H1 (cell line): ENCODE measurements around the gene SHISA6. TPM values are rescaled to one million over a fixed set of nuclear protein-coding genes. Genes with fewer than 3 reads are reported as not detected.

Experiments
- CTCF ChIA-PET: fragments of 300-600 bp; sonication (Branson Sonifier 250); formaldehyde crosslinking; loops from one replicate; lab custom pipeline; 2021; ENCODE audit not compliant: partially characterized antibody; lab: Charles Lee
- POLR2A ChIA-PET: fragments of 300-600 bp; sonication (Branson Sonifier 250); formaldehyde crosslinking; loops from one replicate; lab custom pipeline; 2021; ENCODE audit warnings: inconsistent platforms; ENCODE audit not compliant: partially characterized antibody; lab: Charles Lee
- DNase-seq, 2 experiments: peaks; one replicate each; pipeline versions ENCODE4 v3.0.0 to v3.0.0-alpha.2; 2010 to 2022; ENCODE audit warnings: low spot score in 2 of 2, low read depth in 1 of 2, mixed read lengths in 1 of 2
- FAIRE-seq: peaks from 2 replicates; lab custom pipeline; 2011; peaks lifted over from hg19 to GRCh38; lab: Jason Lieb, UNC
- H2AFZ ChIP-seq: 2 replicates; pipeline ENCODE4 v1.8.1; 2012; ENCODE audit warnings: low read length, inconsistent platforms
- H2AK5ac ChIP-seq: 2 replicates; pipeline ENCODE4 v1.6.1; 2013; ENCODE audit warnings: low read depth, low read length
- H2BK120ac ChIP-seq: replicated peaks from 2 replicates; pipeline ENCODE3; 2013; ENCODE audit warnings: low read depth, low read length, inconsistent platforms
- H2BK12ac ChIP-seq: 2 replicates; pipeline ENCODE4 v1.6.1; 2013; ENCODE audit warnings: low read depth, low read length
- H2BK15ac ChIP-seq: 2 replicates; pipeline ENCODE4 v1.6.1; 2013; ENCODE audit warnings: low read length
- H2BK20ac ChIP-seq: 2 replicates; pipeline ENCODE4 v1.6.1; 2013; ENCODE audit warnings: low read length
- H2BK5ac ChIP-seq: 2 replicates; pipeline ENCODE4 v1.6.1; 2013; ENCODE audit warnings: low read depth, low read length
- H3K14ac ChIP-seq: 2 replicates; pipeline ENCODE4 v1.6.1; 2013; ENCODE audit warnings: inconsistent platforms; ENCODE audit not compliant: insufficient read length
- H3K18ac ChIP-seq: 2 replicates; pipeline ENCODE4 v1.6.1; 2013; ENCODE audit warnings: low read length; ENCODE audit errors: extremely low read depth
- H3K23ac ChIP-seq: 2 replicates; pipeline ENCODE4 v1.6.1; 2013; ENCODE audit warnings: inconsistent platforms; ENCODE audit not compliant: insufficient read length
- H3K23me2 ChIP-seq: 2 replicates; pipeline ENCODE4 v1.6.1; 2013; ENCODE audit warnings: low read depth, low read length
- H3K27ac ChIP-seq: 2 replicates; pipeline ENCODE4 v1.6.1; 2011; ENCODE audit warnings: low read depth, low read length, inconsistent platforms
- H3K27me3 ChIP-seq, 4 experiments: replicated peaks in 1 of 4; 1 replicate in 1 of 4; 2 replicates in 3 of 4; pipeline versions ENCODE4 v1.6.1 to v1.8.1; 2011 to 2013; ENCODE audit warnings: low read length in 3 of 4, mild to moderate bottlenecking in 3 of 4, inconsistent platforms in 2 of 4, mixed read lengths in 2 of 4, moderate library complexity in 1 of 4; ENCODE audit not compliant: control insufficient read depth in 3 of 4, insufficient read depth in 3 of 4; ENCODE audit errors: extremely low read depth in 1 of 4
- H3K36me3 ChIP-seq, 4 experiments: 2 replicates each; pipeline versions ENCODE4 v1.6.1 to v1.8.1; 2011 to 2013; ENCODE audit warnings: mild to moderate bottlenecking in 4 of 4, low read length in 3 of 4, moderate library complexity in 2 of 4, control low read depth in 1 of 4, inconsistent platforms in 1 of 4; ENCODE audit not compliant: insufficient read depth in 4 of 4, control insufficient read depth in 2 of 4
- H3K4ac ChIP-seq: replicated peaks from 2 replicates; pipeline ENCODE3; 2013; ENCODE audit warnings: low read length, low read depth, mixed read lengths, inconsistent platforms; ENCODE audit not compliant: insufficient read length
- H3K4me1 ChIP-seq, 4 experiments: replicated peaks in 1 of 4; 1 replicate in 1 of 4; 2 replicates in 3 of 4; pipeline versions ENCODE4 v1.6.1 to v1.8.1; 2011 to 2013; ENCODE audit warnings: low read length in 3 of 4, inconsistent platforms in 2 of 4, mixed read lengths in 1 of 4; ENCODE audit not compliant: insufficient read depth in 4 of 4, control insufficient read depth in 3 of 4
- H3K4me2 ChIP-seq, 2 experiments: 2 replicates each; pipeline versions ENCODE4 v1.6.1 to v1.8.1; 2011 to 2013; ENCODE audit warnings: low read depth in 2 of 2, low read length in 2 of 2, control low read depth in 1 of 2, inconsistent platforms in 1 of 2, mild to moderate bottlenecking in 1 of 2; ENCODE audit not compliant: insufficient read depth in 1 of 2
- H3K4me3 ChIP-seq, 4 experiments: fragments of 200-600, 300-600 bp in 1 of 4; sonication (generic), shearing (Covaris generic), sonication (Bioruptor Twin) in 1 of 4; 2 replicates each; pipeline versions ENCODE4 v1.5.1 to v1.8.1; 2011 to 2016; ENCODE audit warnings: low read length in 4 of 4, low read depth in 3 of 4, control low read depth in 2 of 4, inconsistent platforms in 2 of 4, mild to moderate bottlenecking in 2 of 4, mixed read lengths in 1 of 4, moderate library complexity in 1 of 4; ENCODE audit not compliant: insufficient read depth in 2 of 4; ENCODE audit errors: extremely low read depth in 1 of 4
- H3K56ac ChIP-seq: replicated peaks from 2 replicates; pipeline ENCODE3; 2013; ENCODE audit warnings: low read depth, mild to moderate bottlenecking, mixed read lengths, low read length, inconsistent platforms; ENCODE audit not compliant: insufficient read length
- H3K79me1 ChIP-seq: 2 replicates; pipeline ENCODE4 v1.6.1; 2013; ENCODE audit warnings: low read depth, low read length, control low read depth
- H3K79me2 ChIP-seq, 2 experiments: 2 replicates each; pipeline versions ENCODE4 v1.6.1 to v1.8.1; 2012 to 2013; ENCODE audit warnings: low read length in 2 of 2, mild to moderate bottlenecking in 2 of 2, inconsistent platforms in 1 of 2; ENCODE audit not compliant: insufficient read depth in 2 of 2, control insufficient read depth in 1 of 2
- H3K9ac ChIP-seq, 4 experiments: replicated peaks in 1 of 4; 1 replicate in 1 of 4; 2 replicates in 3 of 4; pipeline versions ENCODE4 v1.6.1 to v1.8.1; 2011 to 2013; ENCODE audit warnings: low read depth in 3 of 4, low read length in 3 of 4, control low read depth in 2 of 4, mild to moderate bottlenecking in 2 of 4, moderate library complexity in 2 of 4, inconsistent platforms in 1 of 4; ENCODE audit errors: extremely low read depth in 1 of 4
- H3K9me3 ChIP-seq, 2 experiments: 2 replicates each; pipeline versions ENCODE4 v1.6.1 to v1.8.1; 2012 to 2013; ENCODE audit warnings: mild to moderate bottlenecking in 2 of 2, moderate library complexity in 2 of 2, control low read depth in 1 of 2, inconsistent platforms in 1 of 2, low read depth in 1 of 2, low read length in 1 of 2, mixed read lengths in 1 of 2; ENCODE audit not compliant: insufficient read depth in 2 of 2
- H4K20me1 ChIP-seq, 2 experiments: replicated peaks in 1 of 2; 2 replicates each; pipeline versions ENCODE3 to v1.8.1; 2011 to 2013; ENCODE audit warnings: inconsistent platforms in 2 of 2, low read length in 2 of 2, mild to moderate bottlenecking in 1 of 2; ENCODE audit not compliant: insufficient read depth in 2 of 2, control insufficient read depth in 1 of 2
- H4K5ac ChIP-seq: 2 replicates; pipeline ENCODE4 v1.6.1; 2013; ENCODE audit warnings: low read length, low read depth, mixed read lengths, inconsistent platforms; ENCODE audit not compliant: insufficient read length
- H4K8ac ChIP-seq: 2 replicates; pipeline ENCODE4 v1.8.0; 2013; ENCODE audit warnings: mild to moderate bottlenecking, moderate library complexity, low read length, inconsistent platforms; ENCODE audit not compliant: insufficient read depth; ENCODE audit errors: extremely low read depth
- H4K91ac ChIP-seq: replicated peaks from 2 replicates; pipeline ENCODE3; 2013; ENCODE audit warnings: low read length, mixed read lengths, inconsistent platforms; ENCODE audit not compliant: insufficient read length
- ATF2 ChIP-seq: IDR thresholded peaks from 2 replicates; pipeline ENCODE4 v1.6.1; 2012; ENCODE audit warnings: low read length, inconsistent platforms
- BACH1 ChIP-seq: IDR thresholded peaks from 2 replicates; pipeline ENCODE4 v1.6.1; 2012; ENCODE audit warnings: low read length, improper control_type of control experiment
- FOSL1 ChIP-seq: IDR thresholded peaks from 2 replicates; pipeline ENCODE4 v1.6.1; 2011; ENCODE audit warnings: mild to moderate bottlenecking, low read depth, low read length, moderate library complexity; ENCODE audit not compliant: insufficient read depth
- GTF2F1 ChIP-seq: IDR thresholded peaks from 2 replicates; pipeline ENCODE4 v1.6.1; 2012; ENCODE audit warnings: low read depth, low read length, improper control_type of control experiment, borderline replicate concordance
- RAD21 ChIP-seq, 2 experiments: IDR thresholded peaks in 1 of 2; conservative IDR thresholded peaks in 1 of 2; 2 replicates each; pipeline ENCODE4 v1.6.1; 2011; ENCODE audit warnings: low read depth in 2 of 2, low read length in 2 of 2, improper control_type of control experiment in 1 of 2, inconsistent platforms in 1 of 2, mild to moderate bottlenecking in 1 of 2, moderate library complexity in 1 of 2
- SP1 ChIP-seq: IDR thresholded peaks from 2 replicates; pipeline ENCODE4 v1.6.1; 2011; ENCODE audit warnings: low read depth, low read length
- USF2 ChIP-seq: IDR thresholded peaks from 2 replicates; pipeline ENCODE4 v1.6.1; 2011; ENCODE audit warnings: low read length, improper control_type of control experiment
- WGBS, 2 experiments: shearing (Covaris generic) in 1 of 2; methylation state at CpG; one replicate each; pipeline versions ENCODE4 v1.1.6 to v1.1.7; 2013 to 2015; ENCODE audit warnings: low lambda C conversion rate in 2 of 2, mixed read lengths in 2 of 2, inconsistent platforms in 1 of 2, low coverage in 1 of 2, missing lambda C conversion rate in 1 of 2; ENCODE audit not compliant: insufficient replicate concordance in 2 of 2, insufficient coverage in 1 of 2, insufficient read length in 1 of 2; ENCODE audit errors: extremely low coverage in 1 of 2, missing lambda C conversion rate in 1 of 2; 5-methylcytosine and 5-hydroxymethylcytosine counted together
- polyA plus RNA-seq, 7 experiments: library from polyadenylated mRNA; depleted of rRNA in 3 of 7; stranded (reverse) in 5 of 7; unstranded in 2 of 7; fragments of >200 nt in 5 of 7; fragments of 200-250 nt in 2 of 7; gene quantifications; 1 replicate in 5 of 7; 2 replicates in 1 of 7; 4 replicates in 1 of 7; pipeline versions ENCODE4 v1.2.1 to v1.2.3, GENCODE V29; 2011 to 2013; ENCODE audit warnings: missing spikeins in 2 of 7, mixed read lengths in 2 of 7
- total RNA-seq: library from RNA; stranded (reverse); fragmentation: NEBNext Ultra II Directional; extraction: Animal tissue kit (Norgen Biotek cat#: 25700); gene quantifications from 2 replicates; pipeline ENCODE4 v1.2.1, GENCODE V29; 2021

The SHISA6 gene
- total and polyA plus RNA-seq, 2 of the 8 experiments (the other 6 are each of a cell fraction or from before 2014, with no cell fraction given), result 2.9 to 4.8 TPM

DNA sequence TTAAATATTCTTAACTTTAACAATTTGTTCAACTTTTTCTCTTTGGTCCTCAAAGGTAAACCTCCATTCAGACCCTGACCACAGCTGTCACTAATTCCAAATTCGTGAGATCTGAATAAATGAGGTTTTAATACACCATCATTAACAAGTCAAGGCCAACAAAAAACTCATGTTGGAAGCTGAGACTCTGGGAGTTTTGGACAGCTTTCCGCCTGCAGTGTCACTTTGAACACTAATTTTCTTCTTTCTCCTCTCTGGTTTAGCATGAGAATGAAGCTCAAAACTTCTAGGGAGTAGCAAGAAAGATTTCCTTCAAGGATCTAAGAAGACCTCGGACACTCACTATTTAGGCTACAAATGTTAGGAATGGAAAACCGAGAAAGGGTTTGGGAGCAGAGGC, 324.6 kb downstream of the SHISA6 start:
- no peak overlapping the region for H4K91ac ChIP-seq
- FAIRE-seq (no peak), DNase-seq (no peak)
- no peak overlapping the region for H3K4me2 ChIP-seq
- CTCF ChIA-PET, result interaction anchor here (0.7 to 1.2 kb wide), 3 partner anchors 14 to 174 kb away, joined by 3 read pairs; no protein-coding TSS in a partner anchor
- no peak overlapping the region for H2BK20ac ChIP-seq
- no peaks in the 10 kb centered on the region for H3K9me3 ChIP-seq
- H4K5ac ChIP-seq, result no peak overlapping the region
- H3K27ac ChIP-seq, result no peak overlapping the region
- H2AFZ ChIP-seq, result no peak overlapping the region
- H3K23me2 ChIP-seq, result no peaks in the 10 kb centered on the region; the same call in 1 of the 2 replicates
- H3K27me3 ChIP-seq, result no peaks in the 10 kb centered on the region
- H3K4me1 ChIP-seq, result no peaks in the 10 kb centered on the region
- H3K4me3 ChIP-seq, result no peak overlapping the region
- no peak overlapping the region for H3K18ac ChIP-seq
- no peaks in the 10 kb centered on the region for H3K79me2 ChIP-seq
- POLR2A ChIA-PET, result no interaction called here
- no peak overlapping the region for H2BK15ac ChIP-seq
- WGBS, 2 experiments, result 90% methylated on average over 4 of the region's 4 CpGs; no CpG with 5 or more reads in 1 of the 2 experiments
- TF ChIP-seq GTF2F1, result no peak
- no peak for TF ChIP-seq FOSL1
- TF ChIP-seq SP1, result no peak
- TF ChIP-seq USF2, result no peak
- TF ChIP-seq BACH1, result no peak
- TF ChIP-seq RAD21 (IDR thresholded peaks at IDR 0.05 in 1 of 2, conservative IDR thresholded peaks at IDR 0.05 in 1 of 2; ENCODE audit: low read depth in 2 of 2, low read length in 2 of 2), result no peak
- no peak for TF ChIP-seq ATF2
- H3K36me3 ChIP-seq, result no peaks in the 10 kb centered on the region
- H4K20me1 ChIP-seq, result no peaks in the 10 kb centered on the region
- H3K4ac ChIP-seq, result no peak overlapping the region
- H2AK5ac ChIP-seq, result no peak overlapping the region
- H2BK12ac ChIP-seq, result no peak overlapping the region
- no peaks in the 10 kb centered on the region for H3K79me1 ChIP-seq
- H3K56ac ChIP-seq, result no peak overlapping the region
- no peak overlapping the region for H2BK5ac ChIP-seq
- no peak overlapping the region for H4K8ac ChIP-seq
- H3K9ac ChIP-seq, result no peak overlapping the region
- no peak overlapping the region for H3K23ac ChIP-seq
- no peak overlapping the region for H3K14ac ChIP-seq
- H2BK120ac ChIP-seq, result no peak overlapping the region
